Stimulated activated CD8-positive, alpha-beta memory T cell treated with anti-CD3 and anti-CD28 coated beads, Interleukin-12 subunit alpha, Interleukin-12 subunit beta, amount 100 ng/mL, for 1 hour (primary cell): ENCODE results near the gene AXDND1.

Experiments
- DNase-seq: peaks from one replicate; pipeline ENCODE4 v3.0.0-alpha.2; 2020; ENCODE audit warnings: low read depth

Gene AXDND1

DNA sequence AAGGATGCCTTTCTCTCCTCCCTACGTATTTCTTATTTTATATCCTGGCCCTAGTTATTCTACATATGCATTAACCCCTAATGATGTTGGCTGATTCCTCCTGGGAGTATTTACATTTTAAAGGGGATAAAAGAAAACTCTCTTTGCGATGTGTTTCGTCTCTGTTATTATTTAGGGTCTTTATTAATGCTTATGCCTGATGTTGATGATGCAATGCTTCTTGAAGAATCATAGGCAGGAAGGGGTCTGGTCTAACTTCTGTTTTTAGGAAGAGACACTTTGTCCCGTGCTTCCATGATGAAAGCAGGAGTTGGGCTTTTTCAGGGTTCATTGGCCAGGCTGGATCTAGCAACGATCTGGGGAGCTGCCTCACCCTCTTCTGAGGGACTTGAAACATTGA lies 210.7 kb downstream of the AXDND1 start:
- DNase-seq: no peak

DNA sequence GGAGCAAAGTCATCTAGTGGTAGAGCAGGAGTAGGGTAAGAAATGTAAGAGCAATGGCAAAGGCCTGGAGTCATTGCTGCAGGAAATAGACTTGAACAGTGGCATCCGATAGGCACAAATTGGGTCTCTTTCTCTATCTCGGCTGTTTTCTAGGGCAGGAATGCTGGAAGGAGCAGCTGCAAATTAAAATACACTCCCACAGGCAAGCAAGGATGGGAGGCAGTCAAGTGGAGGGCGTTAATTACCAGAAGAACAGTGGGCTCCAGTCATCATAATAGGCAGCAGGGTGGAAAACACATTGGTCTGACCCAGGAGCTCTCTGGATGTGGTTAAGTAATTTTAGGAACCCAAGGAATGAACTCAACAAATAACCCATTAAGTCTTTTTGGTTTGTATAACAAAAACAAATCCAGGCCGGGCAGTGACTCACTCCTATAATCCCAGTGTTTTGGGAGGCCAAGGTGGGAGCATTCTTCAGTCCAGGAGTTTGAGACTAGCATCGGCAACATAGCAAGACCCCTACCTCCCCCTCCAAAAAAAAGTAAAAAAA lies 218.1 kb downstream of the AXDND1 start:
- DNase-seq: no peak

DNA sequence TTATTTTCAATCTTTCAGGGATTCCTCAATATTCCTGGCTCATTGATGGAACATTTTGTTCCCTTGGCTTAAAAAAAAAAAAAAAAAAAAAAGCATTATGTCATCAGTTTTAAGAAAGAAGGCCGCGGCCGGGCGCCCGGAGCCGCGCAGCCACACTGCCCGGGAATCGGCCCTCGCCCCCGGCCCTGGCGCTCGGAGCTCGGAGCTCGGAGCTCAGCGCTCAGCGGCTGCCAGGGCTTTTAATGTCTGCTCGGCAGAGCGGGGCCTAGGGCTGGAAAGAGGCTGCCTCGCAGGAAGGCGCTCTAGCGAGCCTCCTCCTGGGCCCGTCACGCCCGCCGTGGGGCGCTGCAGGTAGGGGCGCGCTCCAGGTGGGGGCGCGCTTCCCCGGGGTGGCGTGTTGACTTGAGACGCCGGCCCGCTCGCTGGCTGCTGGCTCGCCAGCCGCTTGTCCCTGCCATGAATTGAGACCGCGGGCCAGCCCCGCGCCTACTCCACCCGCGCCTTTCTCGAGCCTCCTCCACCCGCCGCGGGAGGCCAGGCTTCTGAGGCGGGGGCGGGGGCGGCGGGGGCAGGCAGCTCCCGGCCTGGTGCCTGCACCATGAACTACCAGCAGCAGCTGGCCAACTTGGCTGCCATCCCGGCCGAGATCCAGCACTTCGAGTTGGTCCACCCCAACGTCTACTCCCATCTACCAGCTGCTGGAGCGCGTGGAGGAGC lies 220.5 kb downstream of the AXDND1 start:
- DNase-seq: no peak

DNA sequence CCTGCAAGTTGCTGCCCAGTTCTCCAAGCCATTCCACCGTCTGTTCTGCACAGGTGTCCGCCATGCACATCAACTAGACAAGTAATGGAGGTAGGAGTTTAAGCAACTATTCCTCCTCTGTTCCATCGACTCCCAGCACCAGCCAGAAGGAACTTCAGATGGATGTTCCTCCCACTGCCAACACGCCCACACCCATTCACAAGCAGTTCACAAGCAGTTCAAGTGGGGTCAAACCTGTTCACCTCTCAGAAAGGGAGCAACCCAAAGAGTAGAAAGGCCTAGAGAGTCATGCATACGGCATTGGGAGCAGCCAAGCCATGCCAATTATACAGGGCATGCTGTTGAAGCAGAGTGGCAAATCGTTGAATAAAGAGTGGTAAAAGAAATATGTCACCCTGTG lies 221.6 kb downstream of the AXDND1 start:
- DNase-seq: no peak

DNA sequence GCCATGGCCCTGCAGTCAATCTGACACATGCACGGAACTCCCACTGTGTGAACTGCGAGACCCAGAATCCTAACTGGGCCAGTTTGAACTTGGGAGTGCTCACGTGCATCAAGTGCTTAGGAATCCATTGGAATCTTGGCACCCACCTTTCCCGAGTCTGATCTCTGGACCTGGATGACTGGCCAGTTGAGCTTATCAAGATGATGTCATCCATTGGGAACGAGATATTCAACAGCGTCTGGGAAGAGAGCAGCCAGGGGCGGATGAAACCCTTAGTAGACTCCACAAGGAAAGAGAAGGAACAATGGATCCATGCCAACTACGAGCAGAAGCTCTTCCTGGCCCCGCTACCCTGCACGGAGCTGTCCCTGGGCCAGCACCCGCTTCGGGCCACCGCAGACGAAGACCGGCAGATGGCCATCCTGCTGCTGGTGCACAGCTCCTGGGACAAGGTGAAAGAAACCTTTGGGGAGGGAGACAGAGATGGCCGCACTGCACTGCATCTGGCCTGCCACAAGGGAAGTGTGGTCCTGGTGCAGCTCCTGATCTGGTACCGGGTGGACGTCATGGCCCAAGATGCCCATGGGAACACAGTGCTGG lies 222.8 kb downstream of the AXDND1 start:
- no peak for DNase-seq

DNA sequence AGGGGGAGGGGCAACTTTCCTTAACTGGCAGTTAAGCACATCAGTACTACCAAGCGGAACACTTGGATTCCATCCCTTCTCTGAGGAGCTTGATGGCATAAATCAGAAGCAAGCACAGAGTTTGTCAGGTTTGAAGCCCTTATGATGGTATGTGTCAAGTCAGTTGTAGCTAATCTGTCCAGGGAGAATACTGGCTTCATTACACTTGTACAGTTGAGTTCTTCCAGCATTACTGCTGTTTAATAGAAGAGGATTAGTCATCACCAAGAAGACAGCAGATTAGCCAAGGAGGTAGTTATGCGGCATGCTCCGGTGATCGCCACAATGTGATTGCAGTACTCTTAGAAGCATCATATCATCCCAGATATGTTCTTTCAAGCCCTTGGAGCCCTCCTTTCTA lies 223.7 kb downstream of the AXDND1 start:
- DNase-seq: no peak

DNA sequence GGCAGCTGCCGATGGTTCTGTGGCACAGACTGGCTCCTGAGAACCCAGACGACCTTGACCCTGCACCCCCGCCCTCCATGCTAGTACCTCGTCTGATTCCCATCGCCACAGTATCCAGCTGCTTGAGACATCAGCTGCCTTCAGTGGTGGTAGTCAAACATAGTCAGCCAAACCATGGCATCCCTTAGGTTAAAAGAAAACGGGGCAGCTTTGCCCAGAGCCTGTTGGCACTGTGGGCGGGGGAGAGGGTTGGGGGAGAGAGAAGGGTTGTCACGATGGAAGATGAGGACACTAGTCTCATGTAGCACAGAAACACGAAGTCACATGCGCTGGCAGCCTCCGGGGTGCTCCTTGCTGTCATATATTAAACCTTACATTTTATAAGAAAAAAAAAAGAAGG lies 224.9 kb downstream of the AXDND1 start:
- no peak for DNase-seq

DNA sequence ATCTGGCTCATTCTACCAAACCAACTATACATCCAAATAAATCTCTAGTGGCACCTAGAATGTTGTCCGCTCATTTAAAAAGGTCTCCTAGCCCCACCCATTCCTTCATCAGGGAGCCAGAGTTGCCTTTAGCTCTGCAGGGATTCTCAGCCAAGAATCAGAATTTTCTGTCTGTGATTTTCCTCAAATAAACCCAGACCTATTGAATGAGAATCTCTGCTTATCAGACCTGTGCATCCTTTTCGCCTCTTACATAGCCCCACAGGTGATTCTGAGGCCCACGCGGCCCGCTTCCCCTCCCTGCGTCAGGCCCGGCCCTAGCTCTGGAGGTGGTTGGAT lies 225.5 kb downstream of the AXDND1 start:
- no peak for DNase-seq

DNA sequence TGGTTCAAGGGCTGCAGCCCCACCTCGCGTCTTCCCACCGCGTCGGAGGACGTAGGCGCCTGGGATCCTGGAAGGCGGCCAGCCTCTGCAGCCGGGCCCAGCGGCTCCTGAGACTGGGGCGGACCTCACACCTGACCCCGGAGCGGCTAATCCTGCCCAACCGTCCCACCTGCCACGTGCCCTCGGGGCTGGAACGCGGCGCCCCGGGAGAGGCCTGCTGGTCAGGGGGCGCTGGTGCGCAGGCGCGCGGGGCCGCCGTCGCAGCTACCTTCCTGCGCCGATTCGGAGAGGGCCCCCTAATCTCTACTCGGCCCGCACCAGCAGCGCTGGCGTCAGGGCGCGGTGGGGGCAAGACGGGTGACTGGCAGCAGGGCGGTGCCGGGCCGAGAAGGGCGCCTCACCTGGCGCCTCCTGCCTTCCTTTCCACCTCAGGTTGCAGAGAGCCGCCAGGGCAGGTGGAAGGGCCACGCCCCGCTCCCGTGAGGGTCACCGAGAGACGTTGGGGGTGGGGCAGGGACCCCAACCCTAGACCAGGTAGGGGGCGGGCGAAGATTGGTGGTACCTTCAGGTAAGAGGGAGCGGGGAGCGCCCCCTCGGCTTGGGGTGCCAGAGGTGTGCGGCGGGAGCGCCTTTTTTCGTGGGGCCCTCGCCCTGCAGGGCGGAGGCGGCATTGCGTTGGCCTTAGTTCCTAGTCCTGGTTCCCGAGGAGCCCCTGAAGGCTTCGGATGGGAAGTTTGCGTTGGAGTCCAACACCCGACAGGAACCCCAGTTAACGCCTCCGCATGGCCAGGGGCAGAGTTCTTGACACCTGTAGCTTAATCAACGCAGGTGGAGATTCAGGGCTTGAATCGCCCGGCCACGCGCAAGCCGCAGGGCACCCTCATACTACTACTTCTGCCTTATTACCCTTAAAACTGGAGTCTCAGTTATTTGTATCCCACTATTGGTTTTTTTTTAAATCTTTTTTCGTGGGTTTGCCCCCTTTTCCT lies 226.1 kb downstream of the AXDND1 start, which contains the start of gene TDRD5:
TDRD5 (plus strand) TSS at position 241 of the 989 bp plus-strand sequence. CDS start 784 bp downstream, outside the sequence.
- no peak for DNase-seq

DNA sequence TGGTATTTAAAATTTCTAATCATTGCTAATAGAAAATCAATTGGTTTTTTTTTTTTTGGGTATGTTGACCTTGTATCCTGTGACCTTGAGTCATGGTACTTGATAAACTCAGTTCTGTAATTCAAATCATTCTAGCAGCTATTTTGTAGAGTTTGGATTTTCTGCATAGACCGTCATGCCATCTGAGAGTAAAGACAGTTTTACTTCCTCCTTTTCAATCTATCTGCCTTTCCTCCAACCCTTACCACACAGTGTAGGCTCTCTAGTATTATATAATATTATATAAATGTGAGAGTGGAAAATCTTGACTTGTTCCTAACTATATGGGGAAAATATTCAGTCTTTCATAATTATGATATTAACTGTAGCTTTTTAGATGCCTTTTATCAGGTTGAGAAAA lies 232.9 kb downstream of the AXDND1 start:
- no peak for DNase-seq

DNA sequence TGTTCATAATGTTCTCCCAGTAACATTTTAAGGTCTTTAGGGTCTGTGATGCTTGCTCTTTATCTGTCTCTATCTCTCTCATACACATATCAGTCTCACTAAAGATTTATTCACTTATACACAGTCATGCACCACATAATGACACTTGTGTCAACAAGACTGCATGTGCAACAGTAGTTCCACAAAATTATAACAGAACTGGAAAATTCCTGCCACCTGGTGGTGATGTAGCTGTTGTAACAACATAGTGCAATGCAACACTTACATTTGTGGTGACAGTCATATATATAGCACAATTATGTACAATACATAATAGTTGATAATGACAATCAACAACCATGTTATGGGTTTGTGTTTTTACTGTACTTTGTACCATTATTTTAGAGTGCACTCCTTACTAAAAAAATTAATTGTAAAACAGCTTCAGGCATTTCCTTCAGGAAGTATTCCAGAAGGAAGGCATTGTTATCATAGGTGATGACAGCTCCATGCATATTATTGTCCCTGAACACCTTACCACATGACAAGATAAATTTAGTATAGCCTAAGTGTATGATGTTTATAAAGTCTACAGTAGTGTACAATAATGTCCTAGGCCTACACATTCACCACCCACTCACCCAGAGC lies 234.0 kb downstream of the AXDND1 start:
- DNase-seq: no peak

DNA sequence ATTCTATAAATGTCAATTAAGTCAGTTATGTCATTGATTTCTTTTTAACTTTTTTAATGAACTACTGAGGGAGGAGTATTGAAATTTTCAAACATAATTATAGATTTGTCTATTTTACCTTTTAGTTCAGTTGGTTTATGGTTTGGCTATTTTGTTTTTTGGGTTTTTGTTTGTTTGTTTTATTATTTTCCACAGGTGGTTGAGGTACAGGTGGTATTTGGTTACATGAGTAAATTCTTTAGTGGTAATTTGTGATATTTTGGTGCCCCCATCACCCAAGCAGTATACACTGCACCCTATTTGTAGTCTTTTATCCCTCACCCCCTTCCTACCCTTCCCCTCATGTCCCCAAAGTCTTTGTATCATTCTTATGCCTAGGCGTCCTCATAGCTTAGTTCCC lies 235.3 kb downstream of the AXDND1 start:
- no peak for DNase-seq
